HTERT RPE-1 (cell line): Measurements from ENCODE around the gene PLEKHJ1.

Experiments used
- in situ Hi-C: fragments of 300-500 bp; cut with MboI; formaldehyde crosslinking; loops from 4 replicates; pipeline ENCODE4 v1.14.3; 2020; ENCODE audit warnings: low sequenced_read_pairs

PLEKHJ1 gene

GRCh38 chr19:2224754-2225349, 11.3 kb downstream of the PLEKHJ1 start:
- in situ Hi-C loops: no loop called here

- in situ Hi-C loops: no loop called here
These were observed 12.2 kb downstream of the PLEKHJ1 start for GRCh38 chr19:2223959-2224358.

- in situ Hi-C loops: no loop called here
These were observed 12.7 kb downstream of the PLEKHJ1 start for GRCh38 chr19:2223391-2223790.

GRCh38 chr19:2221918-2222317, 14.2 kb downstream of the PLEKHJ1 start:
- in situ Hi-C loops: no loop called here

- in situ Hi-C loops: no loop called here
These were observed 14.8 kb downstream of the PLEKHJ1 start for GRCh38 chr19:2221250-2221831.

- in situ Hi-C loops: no loop called here
These were observed 16.4 kb downstream of the PLEKHJ1 start for GRCh38 chr19:2219726-2220125.

- in situ Hi-C loops: no loop called here
These were observed 18.5 kb downstream of the PLEKHJ1 start for GRCh38 chr19:2217591-2217990.

GRCh38 chr19:2216361-2217225, 19.5 kb downstream of the PLEKHJ1 start:
- in situ Hi-C loops: no loop called here

- in situ Hi-C loops: no loop called here
These were observed 20.8 kb downstream of the PLEKHJ1 start for GRCh38 chr19:2215281-2215751.

- in situ Hi-C loops: no loop called here
These were observed 21.9 kb downstream of the PLEKHJ1 start for GRCh38 chr19:2214251-2214650.

GRCh38 chr19:2213799-2214198, 22.3 kb downstream of the PLEKHJ1 start:
- in situ Hi-C loops: no loop called here

GRCh38 chr19:2212861-2213711, 23.0 kb downstream of the PLEKHJ1 start:
- in situ Hi-C loops: no loop called here

- in situ Hi-C loops: no loop called here
These were observed 25.0 kb downstream of the PLEKHJ1 start for GRCh38 chr19:2210987-2211740.

- in situ Hi-C loops: no loop called here
These were observed 25.9 kb downstream of the PLEKHJ1 start for GRCh38 chr19:2210206-2210605.

GRCh38 chr19:2209408-2209807, 26.7 kb downstream of the PLEKHJ1 start:
- in situ Hi-C loops: no loop called here

- in situ Hi-C loops: no loop called here
These were observed 27.2 kb downstream of the PLEKHJ1 start for GRCh38 chr19:2208975-2209374.

- in situ Hi-C loops: no loop called here
These were observed 27.9 kb downstream of the PLEKHJ1 start for GRCh38 chr19:2207991-2208860.

- in situ Hi-C loops: no loop called here
These were observed 29.1 kb downstream of the PLEKHJ1 start for GRCh38 chr19:2207008-2207407.

- in situ Hi-C loops: no loop called here
These were observed 33.8 kb downstream of the PLEKHJ1 start for GRCh38 chr19:2202366-2202765.
